CD4-positive, alpha-beta T cell (primary cell): ENCODE measurements around the gene SPCS3. TPM values are rescaled to one million over a fixed set of nuclear protein-coding genes. Genes with fewer than 3 reads are reported as not detected.

Experiments
- ATAC-seq: fragments of 200-7000 bp; cut with Tn5 transposase; one replicate; pipeline ENCODE4 v1.10.0; 2022; ENCODE audit warnings: mild to moderate bottlenecking; ENCODE audit not compliant: poor library complexity
- CTCF ChIA-PET: fragments of 350-600 bp; sonication (Branson Sonifier 250); formaldehyde crosslinking; loops from one replicate; lab custom pipeline; 2021; ENCODE audit warnings: antibody characterized with exemption, inconsistent platforms; lab: Charles Lee
- POLR2A ChIA-PET: fragments of 350-600 bp; sonication (Branson Sonifier 250); formaldehyde crosslinking; loops from one replicate; lab custom pipeline; 2021; ENCODE audit warnings: antibody characterized with exemption, inconsistent platforms; lab: Charles Lee
- DNase-seq, 14 experiments: peaks; one replicate each; pipeline ENCODE4 v3.0.0-alpha.2; 2013 to 2020; ENCODE audit warnings: mixed read lengths in 2 of 14
- H3K27ac ChIP-seq, 2 donors: one replicate each; pipeline versions ENCODE4 v1.5.1 to v1.7.0; 2013; ENCODE audit warnings: low read length in 2 of 2, low read depth in 1 of 2, mild to moderate bottlenecking in 1 of 2
- H3K27me3 ChIP-seq, 2 experiments: 1 replicate in 1 of 2; 2 replicates in 1 of 2; pipeline versions ENCODE4 v1.6.1 to v1.7.0; 2013; ENCODE audit warnings: low read length in 2 of 2, control low read depth in 1 of 2, mild to moderate bottlenecking in 1 of 2, moderate library complexity in 1 of 2; ENCODE audit not compliant: insufficient read depth in 2 of 2, control insufficient read depth in 1 of 2
- H3K36me3 ChIP-seq: one replicate; pipeline ENCODE4 v1.6.1; 2013; ENCODE audit warnings: low read length, control low read depth; ENCODE audit not compliant: insufficient read depth
- H3K4me1 ChIP-seq: one replicate; pipeline ENCODE4 v1.6.1; 2013; ENCODE audit warnings: low read length, control low read depth; ENCODE audit not compliant: insufficient read depth
- H3K4me3 ChIP-seq: one replicate; pipeline ENCODE4 v1.5.1; 2013; ENCODE audit warnings: mild to moderate bottlenecking, low read length, moderate library complexity
- H3K9me3 ChIP-seq, 2 experiments: 1 replicate in 1 of 2; 2 replicates in 1 of 2; pipeline versions ENCODE4 v1.6.1 to v1.7.0; 2013; ENCODE audit warnings: low read length in 2 of 2, mild to moderate bottlenecking in 2 of 2, control low read depth in 1 of 2, moderate library complexity in 1 of 2; ENCODE audit not compliant: control insufficient read depth in 1 of 2, insufficient read depth in 1 of 2
- H3K27ac Mint-ChIP-seq: one replicate; pipeline ENCODE4 v1.8.0; 2020; ENCODE audit warnings: mixed read lengths
- H3K27me3 Mint-ChIP-seq: one replicate; pipeline ENCODE4 v1.8.0; 2021; ENCODE audit warnings: mixed read lengths
- H3K36me3 Mint-ChIP-seq: one replicate; pipeline ENCODE4 v1.8.0; 2021; ENCODE audit warnings: low read depth, mixed read lengths
- H3K4me1 Mint-ChIP-seq: one replicate; pipeline ENCODE4 v1.8.0; 2021; ENCODE audit warnings: low read depth, mixed read lengths
- H3K4me3 Mint-ChIP-seq: one replicate; pipeline ENCODE4 v1.8.0; 2020; ENCODE audit warnings: mild to moderate bottlenecking, mixed read lengths
- H3K9me3 Mint-ChIP-seq: one replicate; pipeline ENCODE4 v1.8.0; 2020; ENCODE audit warnings: mixed read lengths
- intact Hi-C, 2 experiments: fragments of 100-400 bp; cut with DNase I in 1 of 2; cut with micrococcal nuclease in 1 of 2; formaldehyde crosslinking; loops; one replicate each; pipeline versions ENCODE4 v1.15.1 to v1.9.0; 2023 to 2025; cut with DNase I, micrococcal nuclease
- total RNA-seq, 174 experiments: library from RNA in 2 of 174; stranded (reverse) in 2 of 174; gene quantifications; one replicate each; pipeline ENCODE4 v1.2.3 and lab custom pipeline; 2021 to 2026
- TF ChIP-seq, protein P1 (sequence below): fragments of 200-600 bp; IDR thresholded peaks from one replicate; pipeline ENCODE4 v1.8.0; 2022; ENCODE audit warnings: antibody characterized with exemption, mild to moderate bottlenecking

The SPCS3 gene
- total RNA-seq, 2 experiments from 2014 or later = 149 TPM

- H3K4me1 Mint-ChIP-seq = peaks cover 54% of the 10 kb centered on the region
- no peaks in the 10 kb centered on the region for H3K9me3 Mint-ChIP-seq
- Histone ChIP-seq H3K27ac (peak overlapping the region in 1 of 2 donors; percentile 26), H3K4me1 (no peaks in the 10 kb centered on the region), H3K27me3 (no peaks in the 10 kb centered on the region), H3K4me3 (peak overlapping the region; percentile 72), H3K36me3 (no peaks in the 10 kb centered on the region), H3K9me3 (no peaks in the 10 kb centered on the region)
- H3K27ac Mint-ChIP-seq = peak overlapping the region; percentile 90
- intact Hi-C loops = loop anchor here (1.0 to 10.0 kb wide), 2 partner anchors 124 to 254 kb away; partner anchors contain the start of genes SPATA4 (in 1 of the 2) and WDR17 (in 1 of the 2)
- peak overlapping the region; percentile 96 for H3K4me3 Mint-ChIP-seq
- DNase-seq (no peak), ATAC-seq (no peak)
- H3K27me3 Mint-ChIP-seq = no peaks in the 10 kb centered on the region
- ChIA-PET POLR2A (interaction anchor here (0.7 to 1.0 kb wide), 2 partner anchors 120 to 124 kb away, joined by 3 to 5 read pairs; partner anchors contain the start of gene SPATA4), CTCF (interaction anchor here (1.1 kb wide), 1 partner anchor 123 kb away, joined by 3 read pairs; no protein-coding TSS in a partner anchor)
- TF ChIP-seq, protein P1, sequence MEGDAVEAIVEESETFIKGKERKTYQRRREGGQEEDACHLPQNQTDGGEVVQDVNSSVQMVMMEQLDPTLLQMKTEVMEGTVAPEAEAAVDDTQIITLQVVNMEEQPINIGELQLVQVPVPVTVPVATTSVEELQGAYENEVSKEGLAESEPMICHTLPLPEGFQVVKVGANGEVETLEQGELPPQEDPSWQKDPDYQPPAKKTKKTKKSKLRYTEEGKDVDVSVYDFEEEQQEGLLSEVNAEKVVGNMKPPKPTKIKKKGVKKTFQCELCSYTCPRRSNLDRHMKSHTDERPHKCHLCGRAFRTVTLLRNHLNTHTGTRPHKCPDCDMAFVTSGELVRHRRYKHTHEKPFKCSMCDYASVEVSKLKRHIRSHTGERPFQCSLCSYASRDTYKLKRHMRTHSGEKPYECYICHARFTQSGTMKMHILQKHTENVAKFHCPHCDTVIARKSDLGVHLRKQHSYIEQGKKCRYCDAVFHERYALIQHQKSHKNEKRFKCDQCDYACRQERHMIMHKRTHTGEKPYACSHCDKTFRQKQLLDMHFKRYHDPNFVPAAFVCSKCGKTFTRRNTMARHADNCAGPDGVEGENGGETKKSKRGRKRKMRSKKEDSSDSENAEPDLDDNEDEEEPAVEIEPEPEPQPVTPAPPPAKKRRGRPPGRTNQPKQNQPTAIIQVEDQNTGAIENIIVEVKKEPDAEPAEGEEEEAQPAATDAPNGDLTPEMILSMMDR = no peak
- H3K36me3 Mint-ChIP-seq = peaks cover 15% of the 10 kb centered on the region
Measured at GRCh38 chr4:176319151-176319703, 539 bp upstream of the SPCS3 start.

DNA sequence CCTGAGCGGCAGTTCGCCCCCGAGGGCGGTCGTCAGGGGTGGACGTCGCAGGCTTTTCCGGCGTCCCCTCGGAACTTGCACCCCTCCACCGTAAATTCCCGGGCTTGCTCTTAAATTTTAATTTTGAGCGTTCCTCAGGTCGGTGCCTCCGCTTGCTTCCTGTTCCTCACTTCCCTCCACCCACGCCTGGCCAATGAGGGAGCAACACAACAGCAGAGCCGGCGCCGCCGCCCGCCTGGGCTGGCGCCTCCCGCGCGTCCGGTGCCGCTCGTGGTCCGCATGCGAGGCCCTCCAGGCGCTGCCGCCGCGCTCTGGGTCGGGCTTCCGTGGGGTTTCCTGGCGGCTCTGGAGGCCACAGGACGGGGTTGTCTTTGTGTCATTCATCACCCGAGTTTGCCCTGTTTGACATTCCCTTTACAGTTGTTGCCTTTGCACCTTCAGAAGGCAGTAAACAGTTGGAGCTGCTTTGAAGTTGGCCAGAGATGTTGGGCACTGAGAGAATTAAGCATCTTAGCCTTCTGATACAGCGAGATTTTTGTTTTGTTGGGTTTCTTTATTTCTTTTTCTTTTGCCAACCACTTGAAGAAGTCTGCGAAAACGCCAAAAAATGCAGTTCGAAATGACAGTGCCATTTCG, 692 bp downstream of the SPCS3 start:
- ChIA-PET POLR2A (no interaction called here), CTCF (no interaction called here)
- no peaks in the 10 kb centered on the region for H3K9me3 Mint-ChIP-seq
- H3K4me3 Mint-ChIP-seq = peak overlapping the region; percentile 93
- Histone ChIP-seq H3K36me3 (peaks cover under 1% of the 10 kb centered on the region), H3K4me1 (peaks cover 5% of the 10 kb centered on the region), H3K4me3 (peak overlapping the region; percentile 72), H3K27me3 (no peaks in the 10 kb centered on the region), H3K27ac (peak overlapping the region; percentile 86 to 88), H3K9me3 (no peaks in the 10 kb centered on the region)
- TF ChIP-seq, protein P1 = no peak
- ATAC-seq (peak; percentile 66), DNase-seq (peak; percentile 71 to 94 (median 83))
- peaks cover 22% of the 10 kb centered on the region for H3K36me3 Mint-ChIP-seq
- H3K27ac Mint-ChIP-seq = peak overlapping the region; percentile 90
- H3K27me3 Mint-ChIP-seq = no peaks in the 10 kb centered on the region
- peaks cover 61% of the 10 kb centered on the region for H3K4me1 Mint-ChIP-seq
- intact Hi-C loops = loop anchor here in 1 of 2 experiments (2.0 to 10.0 kb wide), 2 partner anchors 994 to 1120 kb away; no protein-coding TSS in a partner anchor

GRCh38 chr4:176320976-176321361, 1.2 kb downstream of the SPCS3 start:
- H3K9me3 Mint-ChIP-seq = no peaks in the 10 kb centered on the region
- ATAC-seq = no peak
- ChIA-PET POLR2A (interaction anchor here (1.3 kb wide), 1 partner anchor 1122 kb away, joined by 5 read pairs; no protein-coding TSS in a partner anchor), CTCF (no interaction called here)
- peaks cover 3% of the 10 kb centered on the region for H3K36me3 ChIP-seq
- peaks cover 22% of the 10 kb centered on the region for H3K36me3 Mint-ChIP-seq
- peaks cover 7% of the 10 kb centered on the region for H3K4me1 ChIP-seq
- H3K4me3 Mint-ChIP-seq = peak overlapping the region; percentile 93
- peak in 2 of 14 experiments; percentile 11 to 13 for DNase-seq
- no peaks in the 10 kb centered on the region for H3K9me3 ChIP-seq
- TF ChIP-seq, protein P1 = no peak
- peak overlapping the region; percentile 90 for H3K27ac Mint-ChIP-seq
- intact Hi-C loops = loop anchor here in 1 of 2 experiments (2.0 to 10.0 kb wide), 2 partner anchors 994 to 1120 kb away; no protein-coding TSS in a partner anchor
- peaks cover 63% of the 10 kb centered on the region for H3K4me1 Mint-ChIP-seq
- H3K27me3 Mint-ChIP-seq = no peaks in the 10 kb centered on the region
- H3K4me3 ChIP-seq = peak overlapping the region; percentile 72
- peak overlapping the region; percentile 86 to 88 for H3K27ac ChIP-seq
- H3K27me3 ChIP-seq = no peaks in the 10 kb centered on the region
